GM21447 (cell line): ENCODE measurements around the gene DPY30.

Experiments used
- ATAC-seq: cut with Tn5 transposase; IDR thresholded peaks from one replicate; pipeline ENCODE4 v1.9.1; 2021; ENCODE audit not compliant: unreplicated experiment

The DPY30 gene

DNA sequence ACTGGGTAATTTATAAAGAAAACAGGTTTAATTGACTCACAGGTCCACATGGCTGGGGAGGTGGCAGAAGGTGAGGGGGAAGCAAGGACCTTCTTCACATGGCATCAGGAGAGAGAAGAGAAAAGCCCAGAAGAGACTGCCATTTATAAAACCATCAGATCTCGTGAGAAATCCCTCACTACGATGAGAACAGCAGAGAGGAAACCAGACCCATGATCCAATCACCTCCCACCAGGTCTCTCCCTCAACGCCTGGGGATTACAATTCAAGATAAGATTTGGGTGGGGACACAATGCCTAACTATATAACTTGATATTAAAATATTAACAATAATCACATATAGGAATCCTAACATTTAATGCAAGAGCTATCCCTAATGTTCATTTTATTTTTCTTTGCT, 60.6 kb downstream of the DPY30 start:
- no peak for ATAC-seq

DNA sequence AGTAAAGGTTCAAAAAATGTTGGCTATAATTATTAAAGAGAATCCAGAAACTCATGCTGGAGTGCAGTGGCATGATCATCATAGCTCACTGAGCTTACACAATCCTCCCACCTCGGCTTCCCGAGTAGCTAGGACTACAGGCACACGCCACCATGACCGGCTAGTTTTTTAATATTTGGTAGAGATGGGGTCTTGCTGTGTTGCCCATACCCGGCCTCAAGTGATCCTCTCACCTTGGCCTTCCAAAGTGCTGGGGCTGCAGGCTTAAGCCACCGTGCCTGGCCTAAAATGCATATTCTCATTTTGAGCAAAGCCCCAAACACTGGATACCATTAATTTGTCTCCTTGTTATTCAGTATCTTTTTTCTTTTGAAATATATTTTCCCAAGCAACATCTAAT, 61.2 kb downstream of the DPY30 start:
- ATAC-seq = no peak
